ENCODE measurements around the gene PRKCE.
"Not testable (repeated sequence)": the region's sequence is repeated elsewhere in the genome, so short reads cannot be mapped to it uniquely, and the experiment has no call there.

PRKCE gene

DNA sequence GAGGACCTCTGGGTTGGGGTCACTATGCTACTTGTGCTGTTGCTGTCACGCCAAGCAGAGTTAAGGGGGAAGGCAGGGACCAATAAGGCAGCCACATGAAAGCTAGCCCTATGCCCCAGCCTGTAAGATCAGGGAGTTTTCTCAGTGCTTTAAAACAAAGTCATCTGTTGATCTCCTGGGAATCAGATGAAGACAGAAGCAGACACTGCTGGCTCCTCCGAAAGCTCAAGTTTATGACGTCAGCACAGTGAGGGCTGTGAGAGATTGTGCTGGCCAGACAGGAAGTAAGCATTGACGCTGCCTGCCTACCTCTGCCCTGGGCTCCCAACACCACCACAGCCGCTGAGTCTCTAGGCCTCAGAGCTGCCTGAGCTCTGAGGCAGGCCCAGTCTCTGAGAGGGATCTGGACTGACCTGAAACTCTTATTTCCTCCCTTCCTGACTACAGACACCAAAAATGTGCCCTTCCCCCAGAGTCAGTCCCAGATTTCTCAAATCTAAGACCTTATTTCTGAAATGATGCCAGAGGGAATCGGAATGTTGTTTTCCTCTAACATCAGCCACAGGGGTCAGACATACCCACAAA, 527.7 kb downstream of the PRKCE start:
- DNase-seq: peak in 3 of 5 experiments; percentile 14 to 88 (median 67)

GRCh38 chr2:46180189-46180588, 528.7 kb downstream of the PRKCE start:
- no peak for DNase-seq

DNA sequence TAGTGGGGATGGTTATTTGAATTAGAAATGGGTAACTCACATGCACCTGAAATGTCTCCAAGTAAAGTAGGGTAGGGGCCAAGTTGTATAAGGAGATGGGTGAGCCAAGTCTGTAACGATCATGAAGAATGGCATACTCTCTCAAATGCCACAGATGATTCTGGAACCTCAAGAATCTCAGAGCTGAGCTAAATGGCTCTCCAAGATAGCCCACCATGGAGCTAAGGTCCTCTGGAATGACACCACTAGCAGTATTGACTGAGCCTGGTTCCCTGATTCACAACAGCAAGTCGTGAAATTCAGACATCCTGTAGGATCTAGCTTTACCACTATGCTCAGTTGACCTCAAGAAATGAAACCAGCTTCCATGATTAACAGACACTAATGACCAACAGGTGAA, 529.8 kb downstream of the PRKCE start:
- DNase-seq: no peak

- no peak for DNase-seq
Measured at GRCh38 chr2:46181789-46182530, 530.5 kb downstream of the PRKCE start.

DNA sequence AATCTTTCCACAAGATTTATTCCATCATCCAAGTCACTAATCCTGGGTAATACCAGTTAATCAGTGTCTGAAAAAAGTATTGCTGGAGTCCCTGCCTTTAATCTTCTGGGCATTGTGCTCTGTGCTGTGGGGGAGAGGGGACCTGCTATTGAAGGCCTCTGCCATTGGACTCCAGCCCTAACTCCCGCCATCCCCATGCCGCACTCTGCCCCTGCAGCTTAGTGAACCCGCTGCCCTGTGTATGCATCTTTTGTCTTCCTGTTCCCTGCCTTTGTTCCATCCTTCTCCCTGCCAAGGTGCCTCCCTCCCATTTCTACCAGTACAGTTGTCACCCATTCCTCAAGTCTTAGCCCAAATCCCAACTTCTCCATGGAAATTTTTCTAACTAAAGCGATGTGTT, 532.0 kb downstream of the PRKCE start:
- DNase-seq: no peak

DNA sequence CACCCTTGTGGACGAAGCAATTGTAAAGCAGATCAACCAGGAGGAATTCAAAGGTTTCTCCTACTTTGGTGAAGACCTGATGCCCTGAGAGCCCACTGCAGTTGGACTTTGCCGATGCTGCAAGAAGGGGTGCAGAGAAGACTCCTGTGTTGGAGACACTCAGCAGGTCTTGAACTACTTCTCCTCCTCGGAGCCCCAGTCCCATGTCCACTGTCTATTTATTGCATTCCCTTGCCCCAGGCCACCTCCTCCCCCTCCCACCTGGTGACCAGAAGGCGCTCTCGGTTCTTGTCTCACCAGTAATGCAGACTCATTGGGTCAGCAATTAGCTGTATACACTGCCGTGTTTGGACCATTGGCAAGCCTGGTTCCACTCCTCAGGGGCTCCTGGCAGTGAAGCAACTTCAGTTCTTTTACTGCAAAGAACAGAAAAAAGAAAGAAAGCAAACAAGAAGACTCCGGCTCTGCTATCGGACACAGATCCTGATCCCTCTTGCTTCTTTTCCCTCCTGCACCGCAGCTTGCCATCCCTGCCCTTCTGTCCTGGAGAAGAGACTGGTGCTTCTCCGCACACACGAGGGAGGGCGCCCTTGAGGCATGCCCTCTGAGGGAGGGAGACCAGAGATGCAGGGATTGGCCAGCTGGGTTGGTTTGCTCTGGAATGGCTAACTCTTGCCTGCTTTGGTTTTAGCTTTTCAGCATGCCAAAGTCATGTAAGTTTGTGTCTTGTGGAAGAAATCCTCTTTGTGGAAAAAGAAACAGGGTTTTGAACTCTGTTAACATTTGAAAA, 533.5 kb downstream of the PRKCE start:
- DNase-seq: no peak

GRCh38 chr2:46187112-46187618, 535.7 kb downstream of the PRKCE start:
- DNase-seq: peak in 1 of 5 experiments; percentile 88

DNA sequence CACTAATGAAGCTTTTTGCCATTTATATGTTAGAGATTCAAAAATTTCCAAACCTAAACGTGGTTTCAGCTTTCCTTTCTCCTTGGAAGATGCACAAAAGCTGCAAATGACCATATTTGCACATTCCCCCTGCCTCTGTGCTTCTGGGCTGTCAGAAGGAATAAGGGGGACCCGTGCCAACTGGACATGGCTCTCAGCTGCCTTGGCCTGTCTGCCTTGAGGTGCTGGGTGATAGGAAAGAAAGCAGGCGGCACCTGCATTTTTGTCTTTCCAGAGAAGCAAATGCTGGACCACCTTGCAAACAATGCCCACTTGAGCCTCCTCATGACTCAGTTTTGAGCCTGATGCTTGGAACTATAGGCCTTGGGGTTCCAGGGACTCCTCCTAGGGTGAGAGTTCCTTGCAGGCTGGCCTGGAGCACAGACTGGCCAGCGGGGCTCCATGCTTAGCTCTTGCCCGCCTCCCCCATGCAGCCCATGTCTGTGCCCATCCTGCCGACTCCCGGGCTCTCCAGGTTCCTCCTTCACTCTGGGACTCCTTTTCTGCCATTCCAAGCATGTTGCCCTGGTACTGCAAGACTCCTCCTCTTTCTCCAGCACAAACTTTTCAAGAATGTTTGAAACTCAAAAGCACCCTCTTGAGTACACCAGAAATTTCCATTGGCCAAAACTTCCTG, 536.7 kb downstream of the PRKCE start:
- DNase-seq: no peak

DNA sequence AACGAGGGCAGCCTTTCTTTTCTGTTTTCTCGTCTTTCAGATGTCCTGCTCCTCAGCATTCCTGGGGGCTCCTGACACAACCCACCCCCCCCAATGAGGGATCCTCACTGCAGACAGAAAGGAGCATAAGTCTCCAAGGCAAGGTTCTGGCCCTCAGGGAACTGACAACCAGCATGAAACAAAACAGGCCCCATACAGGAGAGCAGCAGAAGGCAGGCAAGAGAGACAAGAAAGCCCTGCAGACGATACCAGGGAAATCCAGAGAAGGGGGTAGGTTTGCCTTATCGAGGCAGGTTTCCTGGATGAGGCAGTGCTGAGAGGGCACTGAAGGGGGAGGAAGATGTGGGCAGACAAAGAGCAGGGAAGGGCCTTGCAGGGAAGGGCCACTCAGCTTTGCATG, 541.9 kb downstream of the PRKCE start:
- DNase-seq: no peak

- DNase-seq: no peak
Measured at GRCh38 chr2:46193855-46194254, 542.4 kb downstream of the PRKCE start.

DNA sequence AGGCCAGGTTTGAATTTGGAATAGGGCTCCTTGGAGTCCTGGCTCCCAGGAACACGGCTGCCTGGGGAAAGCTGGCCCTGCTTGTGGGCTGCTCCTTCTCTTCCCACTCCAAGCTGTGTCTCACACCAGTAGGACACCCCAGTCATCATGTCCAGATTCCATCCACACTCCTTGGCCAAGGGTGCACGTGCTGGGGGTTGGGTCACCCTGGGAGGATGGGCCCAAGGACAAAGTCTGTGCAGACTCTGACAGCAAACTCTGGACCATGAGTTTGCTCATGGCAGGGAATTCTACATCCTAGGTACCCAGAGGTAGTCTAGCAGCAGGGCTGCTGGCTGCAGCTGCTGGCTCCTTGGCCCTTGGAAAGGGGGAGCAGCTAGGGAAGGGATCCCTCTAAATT, 543.4 kb downstream of the PRKCE start:
- no peak for DNase-seq

DNA sequence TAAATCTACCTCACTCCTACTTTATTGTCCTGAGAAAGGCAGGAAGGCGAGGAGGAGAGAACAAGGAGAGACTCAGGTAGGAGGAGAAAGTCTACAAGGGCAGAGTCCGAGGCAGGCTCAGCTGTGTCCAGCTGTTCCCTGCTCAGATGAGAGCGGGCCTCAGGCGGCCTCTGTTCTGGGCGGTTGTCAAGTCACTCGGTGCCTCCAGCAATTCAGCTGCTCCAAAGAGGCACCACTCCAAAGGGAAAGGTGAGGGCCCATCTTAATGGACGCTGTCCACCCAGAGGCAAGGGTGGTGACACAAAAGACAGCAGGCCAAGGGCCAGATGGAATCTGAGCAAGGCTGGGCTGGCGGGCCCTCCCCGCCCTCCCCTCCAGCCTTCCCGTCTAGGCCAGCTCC, 544.3 kb downstream of the PRKCE start:
- DNase-seq: no peak

- DNase-seq: no peak
Measured at GRCh38 chr2:46196871-46197462, 545.5 kb downstream of the PRKCE start.

DNA sequence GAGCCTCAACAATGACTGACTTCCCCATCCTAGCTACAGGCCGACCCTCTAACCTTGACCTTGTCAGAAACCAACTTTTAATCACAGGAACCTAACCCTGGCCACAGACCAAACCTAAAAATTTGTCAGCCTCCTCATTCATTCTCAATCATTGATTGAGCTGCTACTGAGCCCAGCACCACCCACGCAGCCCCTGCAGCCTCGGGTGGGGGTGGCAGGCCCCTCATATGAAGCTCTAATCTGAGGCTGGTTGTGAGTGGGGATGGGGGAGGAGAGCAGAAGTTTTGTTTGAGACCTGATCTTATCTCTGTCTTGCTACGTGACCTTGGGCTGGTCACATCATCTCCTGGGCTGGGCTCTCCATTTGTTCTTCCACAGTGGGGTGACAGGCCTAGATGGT, 546.2 kb downstream of the PRKCE start:
- DNase-seq: no peak

GRCh38 chr2:46198164-46198883, 546.8 kb downstream of the PRKCE start:
- DNase-seq: no peak

- DNase-seq: no peak
Measured at GRCh38 chr2:46198966-46199365, 547.5 kb downstream of the PRKCE start.

GRCh38 chr2:46200100-46200690, 548.7 kb downstream of the PRKCE start:
- DNase-seq: no peak

GRCh38 chr2:46200861-46201605, 549.6 kb downstream of the PRKCE start:
- DNase-seq: no peak

DNA sequence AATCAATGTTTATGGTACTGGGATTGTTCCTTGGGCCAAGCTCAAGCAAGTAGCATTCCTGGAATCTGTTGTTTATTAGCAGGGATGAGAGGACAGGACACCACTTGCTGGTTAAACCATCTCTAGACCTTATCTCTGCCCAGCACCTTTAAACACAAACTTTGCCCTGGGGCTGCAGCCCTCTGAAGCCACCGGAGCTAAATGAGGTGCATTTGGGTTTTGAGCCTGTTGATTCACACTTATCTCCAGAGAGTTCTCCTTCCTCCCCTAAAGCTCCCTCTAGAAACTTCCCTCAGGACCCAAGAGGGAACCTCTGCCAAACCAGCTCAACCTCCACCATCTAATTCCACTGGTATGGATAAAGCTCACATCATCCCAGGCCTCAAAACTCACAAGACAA, 551.0 kb downstream of the PRKCE start:
- DNase-seq: no peak

- DNase-seq: peak in 1 of 5 experiments; percentile 39
Measured at GRCh38 chr2:46202987-46203386, 551.5 kb downstream of the PRKCE start.

- not testable (repeated sequence) for DNase-seq
Measured at GRCh38 chr2:46203636-46204035, 552.2 kb downstream of the PRKCE start.
